Uterus (tissue), 2 donors: Measurements from ENCODE around the gene RBFOX2.

ENCODE experiments used
- CTCF ChIP-seq, 4 experiments: fragments of 200-600 bp in 2 of 4; fragments of 450-650 bp in 2 of 4; sonication (generic) in 2 of 4; IDR thresholded peaks; one replicate each; pipeline ENCODE4 v1.5.1; 2016 to 2019; ENCODE audit warnings: antibody characterized with exemption in 4 of 4, mild to moderate bottlenecking in 2 of 4, moderate library complexity in 1 of 4
- POLR2A ChIP-seq, 2 donors: fragments of 450-650 bp; IDR thresholded peaks; one replicate each; pipeline ENCODE4 v1.6.1; 2016; ENCODE audit warnings: antibody characterized with exemption in 2 of 2, mild to moderate bottlenecking in 1 of 2, moderate library complexity in 1 of 2

GRCh38 chr22:35728639-35729308, 299.9 kb downstream of the RBFOX2 start:
- no peak for TF ChIP-seq CTCF (IDR thresholded peaks at IDR 0.05)
- TF ChIP-seq POLR2A (IDR thresholded peaks at IDR 0.05) = no peak
